Measurements from ENCODE around the gene OGFR.

GRCh38 chr20:62774762-62775161 is 29.9 kb upstream of the OGFR start:
- TF ChIP-seq CTCF (conservative IDR thresholded peaks at IDR 0.05; ENCODE audit: low read depth, low read length), result no peak
- no peak for TF ChIP-seq EZH2phosphoT487 (IDR thresholded peaks at IDR 0.05; ENCODE audit: borderline replicate concordance, low read length)
- TF ChIP-seq EZH2 (IDR thresholded peaks at IDR 0.05; ENCODE audit: low read length, unreplicated experiment), result no peak

Data from PC-3 (cell line).